ENCODE results near the gene YPEL3.

DNA sequence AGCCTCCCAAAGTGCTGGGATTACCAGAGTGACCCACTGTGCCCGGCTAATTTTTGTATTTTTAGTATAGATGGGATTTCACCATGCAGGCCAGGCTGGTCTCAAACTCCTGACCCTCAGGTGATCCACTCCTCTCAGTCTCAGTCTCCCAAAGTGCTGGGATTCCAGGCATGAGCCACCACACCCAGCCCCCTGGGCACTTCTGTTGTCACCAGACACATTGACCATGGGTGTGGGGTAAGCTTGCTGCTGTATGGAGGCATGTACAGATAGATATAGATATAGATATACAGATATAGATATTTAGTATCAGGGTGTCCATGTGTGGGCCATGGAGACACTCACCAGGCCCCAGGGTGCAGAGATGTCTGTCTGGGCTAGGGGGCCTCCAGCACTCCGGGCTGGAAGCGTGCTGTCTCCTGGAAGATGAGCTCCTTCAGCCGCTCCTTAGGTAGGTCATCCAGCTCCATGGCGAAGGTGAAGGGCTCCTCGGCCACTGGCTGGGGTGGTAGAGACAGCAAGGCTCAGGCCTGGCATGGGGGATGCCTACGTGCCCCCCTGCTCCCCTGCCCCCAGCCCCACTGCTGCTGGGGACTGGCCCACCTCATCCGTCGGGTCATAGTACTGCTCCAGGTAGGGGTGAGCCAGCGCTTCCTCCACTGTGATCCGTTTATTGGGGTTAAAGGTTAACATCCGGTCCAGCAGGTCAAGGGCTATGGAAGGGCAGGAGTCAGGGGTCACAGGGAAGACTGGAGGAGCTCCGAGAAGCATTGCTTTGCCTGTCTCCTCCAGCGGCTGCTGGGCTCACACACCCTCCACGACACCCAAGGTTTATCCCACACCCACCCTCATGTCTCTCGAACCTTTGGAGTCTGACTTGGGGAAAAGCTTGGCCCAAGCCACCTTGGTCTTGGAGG, 20.5 kb upstream of the YPEL3 start:
- TF ChIP-seq, protein P1, sequence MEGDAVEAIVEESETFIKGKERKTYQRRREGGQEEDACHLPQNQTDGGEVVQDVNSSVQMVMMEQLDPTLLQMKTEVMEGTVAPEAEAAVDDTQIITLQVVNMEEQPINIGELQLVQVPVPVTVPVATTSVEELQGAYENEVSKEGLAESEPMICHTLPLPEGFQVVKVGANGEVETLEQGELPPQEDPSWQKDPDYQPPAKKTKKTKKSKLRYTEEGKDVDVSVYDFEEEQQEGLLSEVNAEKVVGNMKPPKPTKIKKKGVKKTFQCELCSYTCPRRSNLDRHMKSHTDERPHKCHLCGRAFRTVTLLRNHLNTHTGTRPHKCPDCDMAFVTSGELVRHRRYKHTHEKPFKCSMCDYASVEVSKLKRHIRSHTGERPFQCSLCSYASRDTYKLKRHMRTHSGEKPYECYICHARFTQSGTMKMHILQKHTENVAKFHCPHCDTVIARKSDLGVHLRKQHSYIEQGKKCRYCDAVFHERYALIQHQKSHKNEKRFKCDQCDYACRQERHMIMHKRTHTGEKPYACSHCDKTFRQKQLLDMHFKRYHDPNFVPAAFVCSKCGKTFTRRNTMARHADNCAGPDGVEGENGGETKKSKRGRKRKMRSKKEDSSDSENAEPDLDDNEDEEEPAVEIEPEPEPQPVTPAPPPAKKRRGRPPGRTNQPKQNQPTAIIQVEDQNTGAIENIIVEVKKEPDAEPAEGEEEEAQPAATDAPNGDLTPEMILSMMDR (IDR thresholded peaks at IDR 0.05 in 4 of 5, conservative IDR thresholded peaks at IDR 0.05 in 1 of 5): no peak
- no peak for TF ChIP-seq POLR2A (IDR thresholded peaks at IDR 0.05)
